ENCODE data around the gene MRPL4. TPM values are rescaled to one million over a fixed set of nuclear protein-coding genes. Genes with fewer than 3 reads are reported as not detected.
"Not testable (repeated sequence)": the region's sequence is repeated elsewhere in the genome, so short reads cannot be mapped to it uniquely, and the experiment has no call there.

The MRPL4 gene
- total RNA-seq, 2 experiments from 2014 or later = 85.4 to 112 TPM

DNA sequence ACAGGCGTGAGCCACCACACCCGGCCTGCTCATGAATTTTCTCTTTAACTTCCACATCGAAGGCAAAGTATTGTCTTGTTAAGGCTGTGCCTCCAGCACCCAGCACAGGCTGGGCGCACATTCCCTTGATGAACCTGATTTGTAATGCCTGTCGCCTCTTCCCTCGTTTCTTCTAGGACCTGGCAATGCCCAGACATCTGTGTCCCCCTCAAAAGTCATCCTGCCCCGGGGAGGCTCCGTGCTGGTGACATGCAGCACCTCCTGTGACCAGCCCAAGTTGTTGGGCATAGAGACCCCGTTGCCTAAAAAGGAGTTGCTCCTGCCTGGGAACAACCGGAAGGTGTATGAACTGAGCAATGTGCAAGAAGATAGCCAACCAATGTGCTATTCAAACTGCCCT, 22.6 kb downstream of the MRPL4 start:
- peak overlapping the region; percentile 14 for H3K27ac Mint-ChIP-seq
- CTCF ChIA-PET = interaction anchor here (1.1 to 2.3 kb wide), 4 partner anchors 14 to 59 kb away, joined by 3 to 9 read pairs (median 4); partner anchors contain the start of genes ICAM5 and RAVER1
- no peak for ATAC-seq
- no peaks in the 10 kb centered on the region for H3K27me3 Mint-ChIP-seq
- H3K4me3 Mint-ChIP-seq = no peak overlapping the region
- peaks cover 30% of the 10 kb centered on the region for H3K36me3 Mint-ChIP-seq
- DNase-seq = no peak
- peaks cover 51% of the 10 kb centered on the region for H3K4me1 Mint-ChIP-seq
- H3K9me3 Mint-ChIP-seq (ENCODE audit: low read depth) = no peaks in the 10 kb centered on the region

DNA sequence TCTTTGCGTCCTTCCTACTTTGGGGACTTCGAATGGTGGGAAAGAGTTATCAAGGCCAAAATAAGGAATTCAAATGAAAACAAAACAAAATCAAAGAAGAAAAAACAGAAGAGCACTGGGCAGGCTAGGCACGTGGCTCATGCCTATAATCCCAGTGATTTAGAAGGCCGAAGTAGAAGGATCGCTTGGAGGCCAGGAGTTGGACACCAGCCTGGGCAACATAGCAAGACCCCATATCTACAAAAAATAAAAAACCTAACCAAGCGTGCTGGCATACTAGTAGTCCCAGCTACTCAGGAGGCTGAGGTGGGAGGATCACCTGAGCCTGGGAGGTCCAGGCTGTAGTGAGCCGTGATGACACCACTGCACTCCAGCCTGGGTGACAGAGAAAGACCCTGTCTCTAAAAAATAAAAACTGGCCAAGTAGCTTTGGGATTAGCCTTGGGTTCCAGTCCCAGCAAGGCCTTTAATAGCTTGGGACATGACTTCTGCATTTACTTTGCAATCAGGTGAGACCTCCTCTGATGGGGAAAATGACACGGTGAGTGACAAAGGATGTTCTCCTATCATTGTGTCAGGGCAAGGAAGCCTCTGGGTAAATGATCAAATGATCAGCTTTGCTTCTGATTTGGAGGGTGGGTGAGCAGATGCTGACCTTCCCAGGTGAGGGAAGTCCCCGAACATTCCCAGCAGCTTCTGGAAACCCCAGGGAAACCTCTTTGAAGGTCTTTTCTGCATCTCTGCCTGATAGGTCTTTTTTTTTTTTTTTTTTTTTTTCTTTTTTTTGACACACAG, 26.0 kb downstream of the MRPL4 start:
- no peak for ATAC-seq
- H3K36me3 Mint-ChIP-seq = peaks cover 40% of the 10 kb centered on the region
- H3K27ac Mint-ChIP-seq = peak overlapping the region; percentile 47
- CTCF ChIA-PET = interaction anchor here (0.9 to 3.4 kb wide), 6 partner anchors 8 to 113 kb away, joined by 3 to 55 read pairs (median 3); partner anchors contain the start of gene ICAM1
- no peaks in the 10 kb centered on the region for H3K9me3 Mint-ChIP-seq (ENCODE audit: low read depth)
- peaks cover 43% of the 10 kb centered on the region for H3K4me1 Mint-ChIP-seq
- H3K4me3 Mint-ChIP-seq = no peak overlapping the region
- DNase-seq = no peak
- H3K27me3 Mint-ChIP-seq = no peaks in the 10 kb centered on the region

DNA sequence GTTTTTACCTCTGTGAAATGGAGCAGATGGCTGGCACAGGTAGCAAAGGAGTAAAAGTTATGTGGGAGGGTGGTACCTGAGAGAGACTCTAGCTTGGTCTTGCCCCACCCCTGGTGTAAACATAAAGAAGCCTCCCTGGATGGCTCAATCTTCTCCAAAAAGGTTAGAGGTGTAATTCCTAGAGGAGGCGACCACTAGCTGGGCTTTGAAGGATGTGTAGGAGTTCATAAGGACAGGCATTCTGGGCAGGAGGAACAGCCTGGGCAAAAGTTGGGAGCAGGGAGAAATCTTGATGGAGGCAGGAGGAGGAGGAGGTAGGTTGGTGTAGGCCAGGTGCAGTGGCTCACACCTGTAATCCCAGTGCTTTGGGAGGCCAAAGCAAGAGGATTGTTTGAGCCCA, 26.9 kb downstream of the MRPL4 start:
- Mint-ChIP-seq H3K4me1 (peaks cover 41% of the 10 kb centered on the region), H3K27ac (peak overlapping the region; percentile 67), H3K9me3 (ENCODE audit: low read depth) (no peaks in the 10 kb centered on the region), H3K36me3 (peaks cover 44% of the 10 kb centered on the region), H3K27me3 (no peaks in the 10 kb centered on the region), H3K4me3 (no peak overlapping the region)
- CTCF ChIA-PET = interaction anchor here (0.9 to 3.4 kb wide), 6 partner anchors 9 to 112 kb away, joined by 3 to 55 read pairs (median 4); partner anchors contain the start of genes ICAM1 and ICAM5
- ATAC-seq = no peak
- DNase-seq = no peak

DNA sequence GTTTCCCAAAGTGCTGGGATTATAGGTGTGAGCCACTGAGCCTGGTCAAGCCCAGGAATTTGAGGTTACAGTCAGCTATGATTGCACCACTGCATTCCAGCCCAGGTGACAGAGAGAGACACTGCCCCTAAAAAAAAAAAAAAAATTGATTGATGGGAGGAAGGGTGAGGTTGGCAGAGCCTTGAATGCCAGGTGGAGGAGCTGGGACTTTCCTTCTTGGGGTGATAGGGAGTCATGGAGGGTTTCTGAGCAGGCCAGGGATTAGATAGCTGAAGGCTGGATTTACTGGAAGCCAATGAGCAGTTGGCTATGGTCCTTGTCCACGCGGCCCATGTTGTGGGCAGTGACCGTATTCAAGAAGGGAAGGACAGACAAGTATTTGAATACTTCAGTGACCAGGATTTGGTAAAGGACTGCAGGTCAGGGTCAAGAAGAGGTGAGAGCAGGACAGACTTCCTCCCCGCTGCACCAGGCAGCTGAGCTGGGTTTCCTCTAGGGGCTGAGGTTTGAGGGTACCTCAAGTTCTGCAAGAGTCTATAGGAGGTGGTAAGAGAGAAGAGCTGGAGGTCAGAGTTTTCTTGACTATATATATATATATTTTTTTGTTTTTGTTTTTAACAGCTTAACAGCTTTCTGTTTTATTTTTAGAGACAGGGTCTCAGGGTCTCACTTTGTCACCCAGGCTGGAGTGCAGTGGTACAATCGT, 27.9 kb downstream of the MRPL4 start:
- CTCF ChIA-PET = interaction anchor here (0.7 to 3.4 kb wide), 15 partner anchors 10 to 148 kb away, joined by 3 to 55 read pairs (median 4); partner anchors contain the start of genes ICAM1 and ICAM5
- no peaks in the 10 kb centered on the region for H3K27me3 Mint-ChIP-seq
- DNase-seq (peak; percentile 60), ATAC-seq (peak; percentile 75)
- peak overlapping the region; percentile 75 for H3K27ac Mint-ChIP-seq
- H3K4me3 Mint-ChIP-seq = peak overlapping the region; percentile 40
- peaks cover 47% of the 10 kb centered on the region for H3K36me3 Mint-ChIP-seq
- H3K4me1 Mint-ChIP-seq = peaks cover 34% of the 10 kb centered on the region
- no peaks in the 10 kb centered on the region for H3K9me3 Mint-ChIP-seq (ENCODE audit: low read depth)

DNA sequence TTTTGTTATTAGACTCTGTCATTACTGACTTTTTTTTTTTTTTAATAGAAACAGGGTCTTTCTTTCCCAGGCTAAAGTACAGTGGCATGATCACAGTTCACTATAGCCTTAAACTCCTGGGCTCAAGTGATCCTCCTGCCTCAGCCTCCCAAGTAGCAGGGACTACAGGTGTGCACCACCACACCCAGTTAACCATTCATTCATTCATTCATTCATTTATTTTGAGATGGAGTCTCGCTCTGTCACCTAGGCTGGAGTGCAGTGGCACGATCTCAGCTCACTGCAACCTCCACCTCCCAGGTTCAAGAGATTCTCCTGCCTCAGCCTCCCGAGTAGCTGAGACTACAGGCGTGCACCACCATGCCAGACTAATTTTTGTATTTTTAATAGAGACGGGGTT, 30.0 kb downstream of the MRPL4 start:
- not testable (repeated sequence) for DNase-seq; H3K9me3 Mint-ChIP-seq (ENCODE audit: low read depth); H3K27me3 Mint-ChIP-seq; H3K27ac Mint-ChIP-seq; H3K4me3 Mint-ChIP-seq; ATAC-seq
- CTCF ChIA-PET = interaction anchor here (0.9 kb wide), 1 partner anchor 107 kb away, joined by 3 read pairs; no protein-coding TSS in a partner anchor
- Mint-ChIP-seq H3K36me3 (peaks cover 55% of the 10 kb centered on the region), H3K4me1 (peaks cover 50% of the 10 kb centered on the region)

DNA sequence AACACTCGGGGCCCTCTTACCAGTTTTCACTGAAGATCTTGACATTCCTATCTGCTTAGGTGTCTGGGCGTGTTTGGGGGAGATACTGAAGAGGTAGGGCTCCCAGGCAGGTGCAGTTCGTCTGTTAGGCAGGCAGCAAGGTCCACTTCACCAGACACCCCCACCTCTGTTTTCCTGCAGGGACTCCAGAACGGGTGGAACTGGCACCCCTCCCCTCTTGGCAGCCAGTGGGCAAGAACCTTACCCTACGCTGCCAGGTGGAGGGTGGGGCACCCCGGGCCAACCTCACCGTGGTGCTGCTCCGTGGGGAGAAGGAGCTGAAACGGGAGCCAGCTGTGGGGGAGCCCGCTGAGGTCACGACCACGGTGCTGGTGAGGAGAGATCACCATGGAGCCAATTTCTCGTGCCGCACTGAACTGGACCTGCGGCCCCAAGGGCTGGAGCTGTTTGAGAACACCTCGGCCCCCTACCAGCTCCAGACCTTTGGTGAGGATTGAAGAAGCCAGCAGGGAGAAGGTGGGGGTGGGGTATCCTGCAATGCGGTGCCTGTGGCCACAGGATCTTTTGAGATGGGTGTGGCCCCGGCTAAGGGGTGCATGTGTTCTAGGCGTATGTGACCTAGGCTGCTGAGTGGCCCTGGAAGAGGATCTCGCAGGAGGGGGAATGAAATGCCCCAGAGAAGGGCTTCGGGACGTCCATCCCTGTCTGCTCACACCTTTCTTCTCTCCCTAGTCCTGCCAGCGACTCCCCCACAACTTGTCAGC, 31.5 kb downstream of the MRPL4 start:
- H3K36me3 Mint-ChIP-seq = peaks cover 50% of the 10 kb centered on the region
- ATAC-seq (no peak), DNase-seq (no peak)
- H3K27ac Mint-ChIP-seq = no peak overlapping the region
- peaks cover 11% of the 10 kb centered on the region for H3K27me3 Mint-ChIP-seq
- CTCF ChIA-PET = interaction anchor here (0.9 to 4.6 kb wide), 3 partner anchors 12 to 105 kb away, joined by 3 to 20 read pairs (median 9); partner anchors contain the start of gene ICAM1
- no peaks in the 10 kb centered on the region for H3K9me3 Mint-ChIP-seq (ENCODE audit: low read depth)
- H3K4me3 Mint-ChIP-seq = no peak overlapping the region
- peaks cover 55% of the 10 kb centered on the region for H3K4me1 Mint-ChIP-seq

DNA sequence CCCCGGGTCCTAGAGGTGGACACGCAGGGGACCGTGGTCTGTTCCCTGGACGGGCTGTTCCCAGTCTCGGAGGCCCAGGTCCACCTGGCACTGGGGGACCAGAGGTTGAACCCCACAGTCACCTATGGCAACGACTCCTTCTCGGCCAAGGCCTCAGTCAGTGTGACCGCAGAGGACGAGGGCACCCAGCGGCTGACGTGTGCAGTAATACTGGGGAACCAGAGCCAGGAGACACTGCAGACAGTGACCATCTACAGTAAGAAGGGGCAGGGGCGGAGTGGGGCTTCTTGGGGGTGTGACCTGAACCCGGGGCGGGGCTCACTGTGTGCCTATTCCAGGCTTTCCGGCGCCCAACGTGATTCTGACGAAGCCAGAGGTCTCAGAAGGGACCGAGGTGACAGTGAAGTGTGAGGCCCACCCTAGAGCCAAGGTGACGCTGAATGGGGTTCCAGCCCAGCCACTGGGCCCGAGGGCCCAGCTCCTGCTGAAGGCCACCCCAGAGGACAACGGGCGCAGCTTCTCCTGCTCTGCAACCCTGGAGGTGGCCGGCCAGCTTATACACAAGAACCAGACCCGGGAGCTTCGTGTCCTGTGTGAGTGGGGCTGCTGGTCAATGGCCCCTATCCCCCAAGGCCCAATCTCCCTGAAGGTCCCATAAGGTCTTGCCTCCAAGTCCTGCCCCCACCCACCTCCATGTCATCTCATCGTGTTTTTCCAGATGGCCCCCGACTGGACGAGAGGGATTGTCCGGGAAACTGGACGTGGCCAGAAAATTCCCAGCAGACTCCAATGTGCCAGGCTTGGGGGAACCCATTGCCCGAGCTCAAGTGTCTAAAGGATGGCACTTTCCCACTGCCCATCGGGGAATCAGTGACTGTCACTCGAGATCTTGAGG, 32.3 kb downstream of the MRPL4 start:
- CTCF ChIA-PET = interaction anchor here (1.4 to 10.1 kb wide), 3 partner anchors 14 to 105 kb away, joined by 5 to 116 read pairs (median 20); partner anchors contain the start of gene ICAM1
- Mint-ChIP-seq H3K27me3 (peaks cover 19% of the 10 kb centered on the region), H3K36me3 (peaks cover 45% of the 10 kb centered on the region), H3K9me3 (ENCODE audit: low read depth) (no peaks in the 10 kb centered on the region), H3K4me3 (no peak overlapping the region), H3K27ac (no peak overlapping the region), H3K4me1 (peaks cover 59% of the 10 kb centered on the region)
- ATAC-seq (no peak), DNase-seq (no peak)

DNA sequence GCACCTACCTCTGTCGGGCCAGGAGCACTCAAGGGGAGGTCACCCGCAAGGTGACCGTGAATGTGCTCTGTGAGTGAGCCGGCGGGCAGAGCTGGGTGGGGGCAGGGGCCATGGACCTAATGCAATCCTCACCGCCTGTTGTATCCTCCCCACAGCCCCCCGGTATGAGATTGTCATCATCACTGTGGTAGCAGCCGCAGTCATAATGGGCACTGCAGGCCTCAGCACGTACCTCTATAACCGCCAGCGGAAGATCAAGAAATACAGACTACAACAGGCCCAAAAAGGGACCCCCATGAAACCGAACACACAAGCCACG, 32.9 kb downstream of the MRPL4 start:
- ATAC-seq (no peak), DNase-seq (no peak)
- H3K9me3 Mint-ChIP-seq (ENCODE audit: low read depth) = no peaks in the 10 kb centered on the region
- H3K27ac Mint-ChIP-seq = no peak overlapping the region
- no peak overlapping the region for H3K4me3 Mint-ChIP-seq
- H3K36me3 Mint-ChIP-seq = peaks cover 42% of the 10 kb centered on the region
- H3K4me1 Mint-ChIP-seq = peaks cover 54% of the 10 kb centered on the region
- peaks cover 21% of the 10 kb centered on the region for H3K27me3 Mint-ChIP-seq
- CTCF ChIA-PET = interaction anchor here (1.4 to 10.1 kb wide), 3 partner anchors 14 to 104 kb away, joined by 5 to 116 read pairs (median 20); partner anchors contain the start of gene ICAM1

DNA sequence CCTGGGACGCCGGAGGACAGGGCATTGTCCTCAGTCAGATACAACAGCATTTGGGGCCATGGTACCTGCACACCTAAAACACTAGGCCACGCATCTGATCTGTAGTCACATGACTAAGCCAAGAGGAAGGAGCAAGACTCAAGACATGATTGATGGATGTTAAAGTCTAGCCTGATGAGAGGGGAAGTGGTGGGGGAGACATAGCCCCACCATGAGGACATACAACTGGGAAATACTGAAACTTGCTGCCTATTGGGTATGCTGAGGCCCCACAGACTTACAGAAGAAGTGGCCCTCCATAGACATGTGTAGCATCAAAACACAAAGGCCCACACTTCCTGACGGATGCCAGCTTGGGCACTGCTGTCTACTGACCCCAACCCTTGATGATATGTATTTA, 33.4 kb downstream of the MRPL4 start:
- no peak for ATAC-seq

DNA sequence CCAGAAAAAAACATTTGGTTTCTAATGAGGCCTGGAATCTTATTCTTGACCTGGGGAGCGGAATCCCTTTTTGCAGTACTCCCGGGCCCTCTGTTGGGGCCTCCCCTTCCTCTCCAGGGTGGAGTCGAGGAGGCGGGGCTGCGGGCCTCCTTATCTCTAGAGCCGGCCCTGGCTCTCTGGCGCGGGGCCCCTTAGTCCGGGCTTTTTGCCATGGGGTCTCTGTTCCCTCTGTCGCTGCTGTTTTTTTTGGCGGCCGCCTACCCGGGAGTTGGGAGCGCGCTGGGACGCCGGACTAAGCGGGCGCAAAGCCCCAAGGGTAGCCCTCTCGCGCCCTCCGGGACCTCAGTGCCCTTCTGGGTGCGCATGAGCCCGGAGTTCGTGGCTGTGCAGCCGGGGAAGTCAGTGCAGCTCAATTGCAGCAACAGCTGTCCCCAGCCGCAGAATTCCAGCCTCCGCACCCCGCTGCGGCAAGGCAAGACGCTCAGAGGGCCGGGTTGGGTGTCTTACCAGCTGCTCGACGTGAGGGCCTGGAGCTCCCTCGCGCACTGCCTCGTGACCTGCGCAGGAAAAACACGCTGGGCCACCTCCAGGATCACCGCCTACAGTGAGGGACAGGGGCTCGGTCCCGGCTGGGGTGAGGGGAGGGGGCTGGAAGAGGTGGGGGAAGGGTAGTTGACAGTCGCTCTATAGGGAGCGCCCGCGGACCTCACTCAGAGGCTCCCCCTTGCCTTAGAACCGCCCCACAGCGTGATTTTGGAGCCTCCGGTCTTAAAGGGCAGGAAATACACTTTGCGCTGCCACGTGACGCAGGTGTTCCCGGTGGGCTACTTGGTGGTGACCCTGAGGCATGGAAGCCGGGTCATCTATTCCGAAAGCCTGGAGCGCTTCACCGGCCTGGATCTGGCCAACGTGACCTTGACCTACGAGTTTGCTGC, 35.1 kb downstream of the MRPL4 start, which contains the start of gene ICAM4:
Gene ICAM4 (plus strand): TSS at position 153 of the 935 bp plus-strand sequence. CDS start 58 bp downstream, at position 211.
- no peaks in the 10 kb centered on the region for H3K9me3 Mint-ChIP-seq (ENCODE audit: low read depth)
- peaks cover 41% of the 10 kb centered on the region for H3K27me3 Mint-ChIP-seq
- peaks cover 61% of the 10 kb centered on the region for H3K4me1 Mint-ChIP-seq
- peak within 1 kb of the TSS; percentile 20 for H3K4me3 Mint-ChIP-seq
- peaks cover 32% of the 10 kb centered on the region for H3K36me3 Mint-ChIP-seq
- DNase-seq (peak; percentile 68), ATAC-seq (peak; percentile 34)
- CTCF ChIA-PET = interaction anchor here (0.6 to 10.1 kb wide), 4 partner anchors 16 to 239 kb away, joined by 3 to 116 read pairs (median 12); partner anchors contain the start of gene ICAM1
- peak within 1 kb of the TSS; percentile 56 for H3K27ac Mint-ChIP-seq

More for the DNA sequence above, 33.4 kb downstream of the MRPL4 start:
- Mint-ChIP-seq H3K27ac (no peak overlapping the region), H3K4me1 (peaks cover 54% of the 10 kb centered on the region), H3K36me3 (peaks cover 40% of the 10 kb centered on the region), H3K9me3 (ENCODE audit: low read depth) (no peaks in the 10 kb centered on the region), H3K27me3 (peaks cover 25% of the 10 kb centered on the region), H3K4me3 (no peak overlapping the region)
- CTCF ChIA-PET = interaction anchor here (1.4 to 10.1 kb wide), 4 partner anchors 15 to 104 kb away, joined by 5 to 116 read pairs (median 12); partner anchors contain the start of gene ICAM1
- no peak for DNase-seq

DNA sequence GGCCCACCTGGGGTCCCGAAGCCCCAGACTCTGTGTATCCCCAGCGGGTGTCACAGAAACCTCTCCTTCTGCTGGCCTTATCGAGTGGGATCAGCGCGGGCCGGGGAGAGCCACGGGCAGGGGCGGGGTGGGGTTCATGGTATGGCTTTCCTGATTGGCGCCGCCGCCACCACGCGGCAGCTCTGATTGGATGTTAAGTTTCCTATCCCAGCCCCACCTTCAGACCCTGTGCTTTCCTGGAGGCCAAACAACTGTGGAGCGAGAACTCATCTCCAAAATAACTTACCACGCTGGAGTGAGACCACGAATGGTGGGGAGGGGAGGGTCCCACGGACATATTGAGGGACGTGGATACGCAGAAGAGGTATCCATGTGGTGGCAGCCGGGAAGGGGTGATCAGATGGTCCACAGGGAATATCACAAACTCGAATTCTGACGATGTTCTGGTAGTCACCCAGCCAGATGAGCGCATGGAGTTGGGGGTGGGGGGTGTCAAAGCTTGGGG, 36.7 kb downstream of the MRPL4 start:
- CTCF ChIA-PET = interaction anchor here (0.9 to 10.1 kb wide), 10 partner anchors 9 to 129 kb away, joined by 3 to 116 read pairs (median 4); partner anchors contain the start of gene ICAM1
- peak; percentile 64 for DNase-seq
- Mint-ChIP-seq H3K36me3 (peaks cover 28% of the 10 kb centered on the region), H3K4me1 (peaks cover 73% of the 10 kb centered on the region), H3K27me3 (peaks cover 57% of the 10 kb centered on the region), H3K9me3 (ENCODE audit: low read depth) (no peaks in the 10 kb centered on the region), H3K4me3 (peak overlapping the region; percentile 68), H3K27ac (peak overlapping the region; percentile 49)
- peak; percentile 8 for ATAC-seq

All from activated CD8-positive, alpha-beta memory T cell treated with anti-CD3 and anti-CD28 coated beads, Interleukin-2, amount 10 ng/mL, durations not matched to agents 7 days and 5 days (primary cell).